Fibroblast of gingiva (primary cell): ENCODE results near the gene MRAP.
"Not testable (repeated sequence)": the region's sequence is repeated elsewhere in the genome, so short reads cannot be mapped to it uniquely, and the experiment has no call there.

Source experiments
- DNase-seq: peaks from one replicate; pipeline ENCODE4 v3.0.0-alpha.2; 2011; ENCODE audit warnings: low read depth

The MRAP gene

GRCh38 chr21:32300117-32300681 is 1.5 kb downstream of the MRAP start:
- DNase-seq, result no peak

DNA sequence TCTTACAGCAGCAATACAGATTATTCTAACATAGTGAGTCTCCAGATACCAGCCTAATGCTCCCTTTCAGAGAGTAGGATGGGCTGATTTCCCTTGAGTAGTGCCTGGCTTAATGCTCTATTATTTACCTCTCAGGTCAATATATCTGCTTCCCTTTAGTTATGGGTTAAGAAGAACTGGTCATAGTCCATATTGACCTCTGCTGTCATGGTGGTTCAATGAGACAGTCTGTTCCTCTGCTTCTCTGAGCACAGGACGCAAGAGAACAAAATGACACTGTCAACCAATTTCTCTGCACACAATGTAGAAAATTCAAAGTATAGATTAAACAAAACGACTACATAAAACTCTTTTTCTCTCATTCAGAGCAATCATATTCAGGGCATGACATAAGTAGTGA is 2.9 kb downstream of the MRAP start:
- DNase-seq, result no peak

DNA sequence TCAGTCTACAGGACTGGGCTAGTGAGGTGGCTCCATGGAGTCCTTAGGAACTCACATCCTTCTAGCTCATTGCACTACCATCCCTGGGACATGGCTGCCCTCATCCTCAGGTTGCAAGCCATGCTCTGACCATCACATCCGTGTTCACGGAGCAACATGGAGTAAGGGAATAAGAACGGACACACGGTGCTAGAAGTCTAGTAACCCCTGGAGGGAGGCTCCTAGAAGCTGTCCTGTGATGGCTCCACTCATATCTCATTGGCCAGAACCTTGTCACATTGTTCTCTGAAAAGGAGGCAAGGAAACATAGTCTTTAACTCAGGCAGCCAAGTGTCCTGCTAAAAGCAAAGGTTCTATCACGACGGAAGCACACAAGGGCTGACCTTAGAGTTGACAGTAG is 3.9 kb downstream of the MRAP start:
- no peak for DNase-seq

- DNase-seq, result no peak
Measured at GRCh38 chr21:32303385-32303784, 4.7 kb downstream of the MRAP start.

DNA sequence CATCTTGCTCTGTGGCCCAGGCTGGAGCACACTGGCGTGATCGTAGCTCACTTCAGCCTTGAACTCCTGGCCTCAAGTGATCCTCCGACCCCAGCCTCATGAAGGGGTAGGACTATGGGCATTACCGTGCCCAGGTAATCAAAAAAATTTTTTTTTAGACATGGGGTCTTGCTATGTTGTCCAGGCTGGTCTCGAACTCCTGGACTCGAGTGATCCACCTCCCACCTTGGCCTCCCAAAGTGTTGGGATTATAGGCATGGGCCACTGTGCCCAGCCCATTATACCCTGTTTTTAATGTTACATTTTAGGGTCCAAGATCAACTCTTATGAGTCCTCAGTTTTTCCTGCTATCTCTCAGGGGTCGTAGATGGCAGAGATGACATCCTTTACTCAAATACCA is 6.3 kb downstream of the MRAP start:
- DNase-seq, result no peak

- DNase-seq, result no peak
Measured at GRCh38 chr21:32306021-32306780, 7.5 kb downstream of the MRAP start.

- DNase-seq, result peak; percentile 61
Measured at GRCh38 chr21:32307706-32308105, 9.1 kb downstream of the MRAP start.

- DNase-seq, result no peak
Measured at GRCh38 chr21:32308696-32309095, 10.0 kb downstream of the MRAP start.

GRCh38 chr21:32309906-32310460 is 11.3 kb downstream of the MRAP start:
- DNase-seq, result no peak

DNA sequence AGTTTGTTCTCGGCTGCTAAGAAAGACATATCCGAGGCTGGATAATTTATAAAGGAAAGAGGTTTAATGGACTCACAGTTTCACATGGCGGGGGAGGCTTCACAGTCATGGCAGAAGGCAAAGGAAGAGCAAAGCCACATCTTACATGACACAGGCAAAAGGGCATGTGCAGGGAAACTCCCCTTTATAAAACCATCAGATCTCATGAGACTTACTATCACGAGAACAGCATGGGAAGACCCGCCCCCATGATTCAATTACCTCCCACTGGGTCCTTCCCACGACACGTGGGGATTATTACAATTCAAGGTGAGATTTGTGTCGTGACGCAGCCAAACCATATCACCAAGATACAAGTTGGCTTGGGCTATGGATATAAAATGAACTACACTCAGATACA is 12.3 kb downstream of the MRAP start:
- DNase-seq, result not testable (repeated sequence)

GRCh38 chr21:32311621-32312020 is 13.0 kb downstream of the MRAP start:
- DNase-seq, result no peak

DNA sequence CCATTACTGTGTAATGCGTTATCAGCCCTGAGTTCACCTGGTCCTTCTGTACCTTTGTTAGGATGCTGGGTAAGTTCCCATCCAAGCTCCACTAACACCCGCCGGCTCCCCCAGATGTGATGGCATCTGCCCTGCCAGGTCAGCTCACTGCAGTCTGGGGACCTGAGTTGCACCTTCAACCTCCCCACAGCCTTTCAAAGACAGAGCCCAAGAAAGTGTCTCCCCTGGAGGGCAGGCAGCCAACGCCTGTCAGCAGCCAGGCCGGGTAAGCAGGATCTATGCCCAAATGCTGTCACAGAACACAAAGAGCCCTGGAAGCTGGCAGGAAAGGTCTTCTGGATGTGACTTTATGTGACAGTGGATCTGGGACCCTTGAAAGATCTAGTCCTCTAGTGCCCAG is 13.7 kb downstream of the MRAP start:
- no peak for DNase-seq

GRCh38 chr21:32312976-32313375 is 14.3 kb downstream of the MRAP start:
- no peak for DNase-seq

GRCh38 chr21:32314806-32315205 is 16.2 kb downstream of the MRAP start:
- no peak for DNase-seq

DNA sequence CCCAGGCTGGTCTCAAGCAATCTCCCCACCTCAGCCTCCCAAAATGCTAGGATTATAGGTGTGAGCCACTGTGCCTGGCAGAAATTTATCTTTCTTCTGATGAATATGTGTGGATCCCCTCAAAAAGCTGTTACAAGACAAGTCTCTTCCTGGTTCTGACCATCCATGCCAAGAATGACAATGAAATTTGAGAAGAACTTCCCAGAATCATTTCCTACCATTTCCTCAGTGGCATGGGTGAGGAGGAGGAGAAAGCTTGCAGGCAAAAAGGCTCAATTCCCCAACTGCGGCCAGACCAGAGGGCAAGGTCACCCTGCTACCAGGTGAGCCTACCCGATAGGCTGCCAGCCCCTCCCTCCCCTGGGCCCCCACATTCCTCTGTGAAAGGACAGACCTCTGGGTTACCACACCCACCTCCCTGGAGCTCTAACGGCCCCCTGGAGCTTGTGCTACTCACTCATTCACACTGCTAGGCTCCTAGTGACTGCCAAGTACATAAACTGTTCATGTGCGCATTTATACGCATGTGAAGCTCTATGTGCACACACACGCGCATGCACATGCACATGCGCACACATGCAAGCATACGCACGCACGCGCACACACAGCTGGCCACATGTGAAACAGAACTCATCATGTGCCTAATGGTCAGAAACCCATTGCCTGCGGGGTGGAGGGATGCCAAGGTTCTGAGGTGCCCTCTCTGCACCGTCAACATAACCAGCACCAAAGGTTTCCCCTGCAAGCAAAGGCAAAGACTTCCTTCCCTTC is 17.0 kb downstream of the MRAP start:
- no peak for DNase-seq

DNA sequence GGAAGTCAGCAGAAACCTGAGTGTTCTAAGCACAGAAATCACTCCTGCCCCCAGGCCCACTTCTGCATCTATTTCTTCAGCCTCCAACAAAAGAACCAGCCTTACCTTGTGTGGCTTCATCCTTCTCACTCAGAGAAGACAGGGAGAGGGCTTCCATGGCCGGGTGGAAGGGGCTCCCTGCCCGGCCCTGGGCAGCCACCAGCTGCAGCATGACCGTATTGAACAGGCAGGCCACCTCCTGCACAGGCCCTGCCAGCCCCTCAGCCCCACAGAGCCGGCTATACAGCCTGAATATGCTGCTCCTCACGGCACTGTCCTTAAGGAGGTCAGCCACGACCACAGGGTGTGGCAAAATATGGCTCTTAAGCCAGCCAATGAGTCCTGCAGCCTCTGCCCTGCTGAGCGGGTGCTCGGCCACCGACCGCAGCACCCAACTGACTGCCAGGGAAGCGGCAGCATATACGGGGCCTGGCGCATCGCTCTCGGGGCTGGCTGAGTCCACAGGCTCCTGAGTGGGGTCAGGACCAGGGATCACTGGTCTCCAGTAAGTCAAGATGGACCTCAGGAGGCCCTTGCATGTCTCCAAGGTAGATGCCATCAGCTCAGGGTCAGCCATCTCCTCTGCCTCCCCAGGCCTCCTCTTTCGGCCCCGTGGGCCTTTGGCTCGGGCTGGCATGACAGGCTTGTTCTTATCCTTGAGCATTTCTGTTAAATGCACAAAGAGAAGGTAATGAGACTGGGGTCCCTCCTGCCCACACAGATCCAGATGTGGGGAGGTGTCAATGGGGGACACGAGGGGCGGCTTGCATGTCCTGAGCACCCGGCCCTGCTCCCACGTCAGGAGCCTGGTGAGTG is 17.9 kb downstream of the MRAP start:
- DNase-seq, result no peak

- no peak for DNase-seq
Measured at GRCh38 chr21:32317726-32318125, 19.1 kb downstream of the MRAP start.

- DNase-seq, result no peak
Measured at GRCh38 chr21:32319012-32319411, 20.4 kb downstream of the MRAP start.

- DNase-seq, result no peak
Measured at GRCh38 chr21:32320059-32320458, 21.4 kb downstream of the MRAP start.

GRCh38 chr21:32320726-32321125 is 22.1 kb downstream of the MRAP start:
- no peak for DNase-seq

DNA sequence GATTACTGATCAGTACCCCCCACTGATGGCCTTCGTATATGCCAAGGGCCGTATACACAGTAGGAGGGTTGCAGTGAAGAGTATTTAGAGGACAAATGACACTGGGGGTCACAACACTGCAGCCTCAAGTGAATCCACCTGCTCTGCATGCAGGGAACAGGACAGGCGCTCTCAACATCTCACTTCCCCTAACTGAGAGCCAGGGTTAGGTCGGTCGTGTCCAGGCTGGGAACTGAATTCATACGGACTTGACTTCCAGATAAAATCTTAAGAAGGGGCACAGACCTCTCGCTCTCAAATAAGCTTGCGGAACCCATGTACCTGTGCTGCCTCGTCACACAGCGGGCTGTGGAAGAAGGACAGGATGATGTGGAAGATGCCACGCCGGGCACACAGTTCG is 22.8 kb downstream of the MRAP start:
- DNase-seq, result no peak

DNA sequence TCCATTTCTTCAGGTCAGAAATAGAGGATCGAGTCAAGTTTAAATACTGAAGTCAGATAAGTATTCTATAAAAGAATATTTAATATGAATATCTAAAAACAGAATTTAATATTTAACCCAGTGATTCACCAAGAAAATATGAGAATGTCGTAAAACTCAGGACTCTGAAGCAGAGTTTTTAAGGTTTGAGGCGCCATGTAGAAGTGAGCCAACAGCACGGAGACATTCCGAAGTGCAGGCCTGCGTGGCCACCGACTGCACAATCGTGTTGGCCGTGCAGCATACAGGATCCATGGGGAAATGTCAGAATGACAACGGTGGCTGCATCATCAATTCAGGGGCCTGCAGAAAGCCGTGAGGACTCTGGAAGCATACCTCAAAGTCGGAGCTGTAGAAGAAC is 23.4 kb downstream of the MRAP start:
- DNase-seq, result no peak
